Activated gamma-delta T cell treated with anti-CD3 and anti-CD28 coated beads, Interleukin-2, amount 50 U/mL, for 16 hours (primary cell): ENCODE measurements around the gene LPO.

ENCODE experiments used
- DNase-seq: peaks from one replicate; pipeline ENCODE4 v3.0.0-alpha.2; 2020; ENCODE audit warnings: low read depth

LPO gene

GRCh38 chr17:58263773-58264172 is 25.4 kb downstream of the LPO start:
- DNase-seq, result no peak

DNA sequence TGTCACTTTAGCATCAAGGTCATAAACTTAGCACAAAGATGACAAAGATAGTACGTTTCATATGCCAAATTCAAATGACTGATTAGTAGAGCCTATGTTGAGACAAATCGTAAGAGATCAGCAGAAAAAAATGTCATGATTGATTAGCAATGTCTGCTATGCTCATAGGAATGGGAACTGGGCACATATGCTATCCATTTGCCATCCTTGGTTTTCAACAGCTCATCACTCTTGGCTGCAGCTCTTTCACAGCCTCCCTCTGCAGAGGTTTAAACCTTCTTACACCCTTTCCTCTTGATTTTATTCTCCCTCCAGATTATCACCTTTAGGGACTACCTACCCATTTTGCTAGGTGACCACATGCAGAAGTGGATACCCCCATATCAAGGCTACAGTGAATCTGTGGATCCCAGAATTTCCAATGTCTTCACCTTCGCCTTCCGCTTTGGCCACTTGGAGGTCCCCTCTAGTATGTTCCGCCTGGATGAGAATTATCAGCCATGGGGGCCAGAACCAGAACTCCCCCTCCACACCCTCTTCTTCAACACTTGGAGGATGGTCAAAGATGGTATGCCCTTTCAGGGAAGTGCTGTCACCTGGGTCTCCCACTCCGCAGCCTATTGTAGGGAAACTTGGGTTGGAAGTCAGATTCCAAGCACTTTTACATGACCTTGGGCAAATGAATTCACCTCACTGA is 26.2 kb downstream of the LPO start:
- DNase-seq, result no peak

- DNase-seq, result no peak
These were observed 26.9 kb downstream of the LPO start for GRCh38 chr17:58265271-58265670.

GRCh38 chr17:58265902-58266875 is 27.8 kb downstream of the LPO start:
- DNase-seq, result no peak

DNA sequence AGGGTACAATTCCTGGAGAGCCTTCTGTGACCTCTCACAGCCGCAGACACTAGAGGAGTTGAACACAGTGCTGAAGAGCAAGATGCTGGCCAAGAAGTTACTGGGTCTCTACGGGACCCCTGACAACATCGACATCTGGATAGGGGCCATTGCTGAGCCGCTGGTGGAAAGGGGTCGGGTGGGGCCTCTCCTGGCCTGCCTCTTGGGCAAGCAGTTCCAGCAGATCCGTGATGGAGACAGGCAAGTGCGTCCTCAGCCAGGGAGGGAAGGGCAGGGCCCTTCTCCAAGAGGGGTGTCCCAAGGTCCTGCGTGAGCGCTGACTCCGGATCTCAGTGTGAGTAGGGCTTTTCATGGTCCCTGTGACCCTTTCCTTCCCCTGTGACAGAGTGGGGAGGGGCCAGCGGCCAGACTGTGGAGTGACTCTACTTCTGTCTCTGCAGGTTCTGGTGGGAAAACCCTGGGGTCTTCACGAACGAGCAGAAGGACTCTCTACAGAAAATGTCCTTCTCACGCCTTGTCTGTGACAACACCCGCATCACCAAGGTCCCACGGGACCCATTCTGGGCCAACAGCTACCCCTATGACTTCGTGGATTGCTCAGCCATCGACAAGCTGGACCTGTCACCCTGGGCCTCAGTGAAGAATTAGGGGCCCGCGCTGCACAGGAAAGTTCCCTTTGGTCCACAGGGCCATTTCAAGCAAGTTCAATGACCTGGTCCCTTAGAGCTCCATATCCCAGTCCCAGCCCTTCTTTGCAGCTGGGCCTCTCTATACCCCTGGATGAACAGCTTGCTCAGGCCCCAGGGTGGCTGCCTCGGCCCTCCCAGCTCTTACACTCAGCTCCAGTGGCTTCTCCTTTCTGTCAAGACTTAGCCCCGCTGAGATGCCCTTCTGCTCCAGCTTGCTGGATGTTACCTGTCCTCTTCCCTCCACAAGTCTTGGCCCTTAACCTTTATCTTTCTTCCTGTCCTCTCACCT is 29.3 kb downstream of the LPO start:
- no peak for DNase-seq

- no peak for DNase-seq
These were observed 29.9 kb downstream of the LPO start for GRCh38 chr17:58268326-58268725.

GRCh38 chr17:58268774-58269556 is 30.6 kb downstream of the LPO start:
- no peak for DNase-seq

GRCh38 chr17:58269557-58270291 is 31.3 kb downstream of the LPO start:
- no peak for DNase-seq

DNA sequence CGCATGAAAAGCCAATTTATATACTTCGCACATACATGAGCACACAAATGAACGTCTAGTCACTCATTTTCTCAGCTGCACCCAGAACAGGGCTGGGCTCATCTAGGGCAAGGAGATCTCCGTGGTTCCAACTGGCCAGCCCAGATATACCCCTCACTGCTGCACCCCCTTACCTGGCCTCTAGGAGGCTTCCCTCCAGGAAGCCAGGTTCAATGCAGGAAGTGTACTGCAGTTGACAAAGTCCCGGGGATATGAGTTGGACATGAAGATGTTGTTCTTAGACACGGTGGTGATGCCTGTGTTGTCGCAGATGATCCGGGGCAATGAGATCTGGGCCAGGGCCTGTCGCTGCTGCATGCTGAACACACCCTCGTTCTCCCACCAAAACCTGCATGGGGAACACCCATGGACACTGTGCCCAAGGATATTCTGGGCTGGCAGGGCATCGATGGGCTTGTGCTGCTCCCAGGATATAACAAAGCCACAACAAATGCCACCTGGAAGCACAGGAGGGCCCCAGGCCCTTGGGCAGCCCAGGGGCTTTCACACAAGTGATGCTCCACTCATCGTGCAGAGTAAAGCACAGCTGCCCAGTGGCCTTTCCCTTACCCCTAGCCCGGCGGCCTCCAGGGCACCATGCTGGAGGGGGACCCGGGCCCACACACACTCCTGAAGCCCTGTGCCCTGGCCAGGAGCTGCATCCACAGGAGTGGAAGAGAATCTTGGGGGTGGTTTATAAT is 32.3 kb downstream of the LPO start:
- DNase-seq, result no peak

GRCh38 chr17:58271216-58271931 is 33.0 kb downstream of the LPO start:
- DNase-seq, result no peak

DNA sequence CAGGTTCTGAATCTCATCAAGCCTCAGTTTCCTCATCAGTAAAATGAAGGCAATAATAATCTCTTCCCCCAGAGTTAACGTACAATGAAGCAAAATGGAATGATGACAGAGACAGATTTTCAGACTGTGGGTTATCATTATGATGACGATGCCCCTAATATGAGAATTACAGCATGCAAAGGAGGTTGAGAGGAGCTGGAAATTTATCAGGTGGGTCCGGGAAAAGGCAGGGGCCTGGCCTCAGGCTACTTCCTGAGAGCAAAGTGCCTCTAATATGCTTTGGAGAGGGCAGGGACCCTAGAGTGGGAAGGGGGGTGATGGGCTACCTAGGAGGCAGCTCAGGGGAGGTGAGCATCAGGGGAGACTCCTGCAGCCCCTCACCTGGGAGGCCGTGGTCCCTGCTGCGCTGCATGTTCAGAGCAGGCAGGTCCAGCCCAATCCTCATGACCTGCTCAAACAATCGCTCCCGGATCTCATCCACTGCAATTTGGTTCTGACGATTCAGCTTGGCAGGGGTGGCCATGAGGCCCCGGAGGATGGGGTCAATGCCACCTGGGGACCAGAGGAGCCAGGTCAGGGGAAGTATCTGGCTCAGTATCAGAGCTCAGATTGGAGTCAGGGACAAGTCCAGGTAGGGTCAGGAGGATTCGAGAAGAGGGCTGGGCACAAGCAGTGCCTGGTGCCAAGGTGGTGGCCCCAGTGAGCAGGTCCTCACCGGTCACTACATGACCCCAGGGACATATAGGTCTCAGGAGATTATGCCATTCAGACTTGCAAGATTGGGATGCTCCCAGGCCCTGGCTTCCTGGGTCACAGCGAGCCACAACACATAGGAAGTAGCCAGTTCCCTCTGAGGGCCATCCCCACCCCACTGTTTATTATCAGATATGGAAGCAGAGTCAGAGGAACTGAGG is 34.2 kb downstream of the LPO start:
- no peak for DNase-seq

GRCh38 chr17:58273453-58274104 is 35.2 kb downstream of the LPO start:
- no peak for DNase-seq

DNA sequence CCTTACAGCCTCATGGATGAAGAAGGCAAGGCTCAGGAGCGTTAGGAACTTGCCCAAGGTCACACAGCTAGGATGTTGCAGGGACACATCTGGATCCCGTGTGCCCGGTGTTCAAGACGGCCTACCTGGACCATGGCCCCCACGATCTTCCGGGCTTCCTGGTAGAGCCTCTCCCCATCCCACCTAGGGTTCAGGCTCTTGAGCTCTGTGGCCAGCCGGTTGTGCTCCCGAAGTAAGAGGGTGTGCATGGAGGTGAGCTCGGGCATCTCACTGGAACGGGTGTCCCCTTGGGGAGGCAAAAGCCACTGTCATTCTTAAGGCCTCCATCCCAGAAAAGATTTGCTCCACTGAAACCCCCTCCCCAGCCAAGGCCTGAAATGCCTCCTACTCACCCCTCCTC is 37.0 kb downstream of the LPO start:
- no peak for DNase-seq

GRCh38 chr17:58276423-58276822 is 38.0 kb downstream of the LPO start:
- no peak for DNase-seq

DNA sequence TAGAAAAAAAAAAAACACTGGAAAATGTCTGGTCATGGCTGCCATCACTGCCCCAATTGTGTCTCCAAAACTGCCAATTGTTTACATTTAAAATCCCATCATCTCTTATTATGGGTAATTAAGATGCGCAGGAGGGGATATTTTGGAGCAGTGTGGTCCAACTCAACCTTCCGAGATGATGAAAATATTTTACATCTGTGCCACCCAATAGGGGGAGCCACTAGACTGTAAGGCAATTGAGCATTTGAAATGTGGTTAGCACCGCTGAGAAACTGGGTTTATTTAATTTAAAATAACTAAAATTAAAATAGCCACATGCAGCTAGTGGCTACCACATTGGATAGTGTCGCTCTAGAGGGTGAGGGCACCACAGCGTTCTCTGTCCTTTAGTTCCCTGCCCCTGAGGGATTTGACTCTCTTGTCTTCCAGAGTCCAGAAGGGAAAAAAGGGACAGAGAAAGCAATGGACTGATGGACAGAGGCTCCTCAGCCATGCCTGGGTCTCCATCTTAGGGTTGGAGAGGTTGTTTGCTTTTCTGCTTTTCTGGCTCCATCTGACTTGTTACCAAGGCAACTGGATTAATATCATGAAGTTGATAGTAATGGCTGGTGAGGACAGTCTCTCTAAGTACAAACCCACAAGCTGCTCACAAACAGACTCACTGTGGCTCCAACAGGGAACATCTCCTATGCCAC is 38.9 kb downstream of the LPO start:
- DNase-seq, result no peak

DNA sequence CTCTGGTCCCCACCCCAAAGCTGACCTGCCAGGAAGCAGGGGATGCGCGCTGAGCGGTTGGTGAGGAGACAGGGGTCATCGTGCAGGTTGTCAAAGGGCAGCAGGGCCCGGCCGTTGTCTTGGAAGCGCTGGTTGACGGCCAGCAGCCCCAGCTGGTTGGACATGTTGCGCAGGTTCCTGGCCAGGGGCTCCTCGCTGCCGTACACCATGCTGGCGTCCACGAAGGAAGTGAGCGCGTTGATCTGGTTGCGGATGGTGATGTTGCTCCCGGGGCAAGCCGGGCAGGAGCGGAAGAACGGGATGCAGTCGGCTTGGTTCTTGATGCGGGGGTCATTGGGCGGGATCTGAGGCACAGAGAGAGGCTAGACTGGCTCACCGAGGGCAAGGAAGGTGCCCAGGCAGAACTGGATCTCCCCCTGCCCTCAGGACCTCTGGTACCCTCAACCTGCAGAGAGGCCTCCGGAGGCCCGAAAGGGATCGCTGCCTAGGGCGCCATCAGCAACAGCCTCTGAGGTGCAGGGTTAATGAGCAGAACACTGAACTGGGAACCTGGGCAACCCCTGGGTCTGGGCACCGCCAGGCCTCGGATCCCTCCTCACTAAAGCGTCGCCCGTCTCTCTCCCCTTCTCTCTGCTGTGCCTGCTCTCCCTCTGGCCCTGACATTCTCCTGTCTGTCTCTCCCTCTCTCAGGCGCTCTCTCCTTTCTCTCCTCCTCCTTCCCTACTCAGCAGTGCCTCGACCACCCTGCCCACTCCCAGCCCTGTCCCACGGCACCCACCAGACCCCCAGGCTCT is 39.6 kb downstream of the LPO start:
- DNase-seq, result no peak
